ENCODE measurements around the gene IQCF5. TPM values are rescaled to one million over a fixed set of nuclear protein-coding genes. Genes with fewer than 3 reads are reported as not detected.

IQCF5 gene
- total and polyA plus RNA-seq, 2 experiments from 2014 or later, result not detected

GRCh38 chr3:51873253-51873766 lies 2.1 kb downstream of the IQCF5 start (continued):
- TF ChIP-seq ZNF114 (CRISPR knock-in tag; IDR thresholded peaks at IDR 0.05), result no peak
- no peak for TF ChIP-seq POLR2AphosphoS5 (IDR thresholded peaks at IDR 0.05; ENCODE audit: low read depth)
- no peak for TF ChIP-seq REST (IDR thresholded peaks at IDR 0.05; ENCODE audit: unreplicated experiment)

GRCh38 chr3:51869304-51869703 lies 6.1 kb downstream of the IQCF5 start:
- no peak overlapping the region for H3K4me3 Mint-ChIP-seq
- no peak for TF ChIP-seq POLR2AphosphoS5 (IDR thresholded peaks at IDR 0.05; ENCODE audit: low read depth)
- TF ChIP-seq ZNF114 (CRISPR knock-in tag; IDR thresholded peaks at IDR 0.05), result no peak
- TF ChIP-seq STAT1 (IDR thresholded peaks at IDR 0.05; ENCODE audit: unreplicated experiment), result no peak
- no peak for TF ChIP-seq REST (IDR thresholded peaks at IDR 0.05; ENCODE audit: unreplicated experiment)
- TF ChIP-seq ZNF462 (CRISPR knock-in tag; IDR thresholded peaks at IDR 0.05), result no peak
- no peak for TF ChIP-seq EZH2 (IDR thresholded peaks at IDR 0.05; ENCODE audit: low read depth, unreplicated experiment)
- no peak for TF ChIP-seq EZH2phosphoT487 (IDR thresholded peaks at IDR 0.05; ENCODE audit: unreplicated experiment)
- TF ChIP-seq CREB1 (CRISPR knock-in tag; IDR thresholded peaks at IDR 0.05; ENCODE audit: low read depth), result no peak
- no peak for TF ChIP-seq ETS1 (IDR thresholded peaks at IDR 0.05)
- TF ChIP-seq NANOG (IDR thresholded peaks at IDR 0.05; ENCODE audit: borderline replicate concordance), result no peak

More at GRCh38 chr3:51869304-51869703, 6.1 kb downstream of the IQCF5 start:
- Histone ChIP-seq H4K20me1 (replicated peaks; ENCODE audit: insufficient read depth) (no peaks in the 10 kb centered on the region), H2AFZ (peak overlapping the region; percentile 85), H3K9me2 (ENCODE audit: insufficient read depth) (0 out of 2 replicates have a peak, but pooled peaks cover 5% of the 10 kb centered on the region), H3K4me3 (no peak overlapping the region), H3K27ac (ENCODE audit: low read depth) (no peak overlapping the region), H3K79me2 (replicated peaks; ENCODE audit: insufficient read depth) (no peaks in the 10 kb centered on the region), H3K36me3 (ENCODE audit: insufficient read depth) (no peaks in the 10 kb centered on the region), H3K27me3 (ENCODE audit: insufficient read depth) (no peaks in the 10 kb centered on the region), H3K4me1 (ENCODE audit: insufficient read depth) (no peaks in the 10 kb centered on the region), H3F3A (replicated peaks; ENCODE audit: low read depth) (no peaks in the 10 kb centered on the region), H3K4me2 (no peak overlapping the region)
- ATAC-seq (peak; percentile 55), DNase-seq (ENCODE audit: low spot score) (no peak)
- Mint-ChIP-seq H3K4me1 (peaks cover 8% of the 10 kb centered on the region; the same call in 2 of the 3 replicates), H3K27ac (no peak overlapping the region), H3K36me3 (ENCODE audit: low read depth) (no peaks in the 10 kb centered on the region), H3K27me3 (ENCODE audit: insufficient read depth, low read depth, poor library complexity) (no peaks in the 10 kb centered on the region), H3K9me3 (no peaks in the 10 kb centered on the region)

All from GM23338 (cell line).